Erythroblast (primary cell): Measurements from ENCODE around the gene SH3D21.

Experiments
- GATA1 ChIP-seq: IDR thresholded peaks from 2 replicates; pipeline ENCODE4 v1.6.1; 2011; ENCODE audit warnings: low read depth, mild to moderate bottlenecking, control low read depth, low read length, moderate library complexity
- POLR2A ChIP-seq: IDR thresholded peaks from 2 replicates; pipeline ENCODE4 v1.6.1; 2011; ENCODE audit warnings: mild to moderate bottlenecking, low read length

GRCh38 chr1:36295390-36295789 is 10.8 kb upstream of the SH3D21 start:
- TF ChIP-seq POLR2A = no peak
- TF ChIP-seq GATA1 = no peak
